Small intestine (tissue), 7 donors: Measurements from ENCODE around the gene DHRS9. TPM values are rescaled to one million over a fixed set of nuclear protein-coding genes. Genes with fewer than 3 reads are reported as not detected.

Experiments used
- DNase-seq, 2 donors: peaks; one replicate each; pipeline versions ENCODE4 v3.0.0 to v3.0.0-alpha.2; 2013
- FAIRE-seq: peaks from 2 replicates; lab custom pipeline; 2012; peaks lifted over from hg19 to GRCh38; lab: Jason Lieb, UNC
- H3K27ac ChIP-seq, 3 donors: one replicate each; pipeline ENCODE4 v1.5.1; 2013; ENCODE audit warnings: low read length in 2 of 3, mild to moderate bottlenecking in 2 of 3, control low read depth in 1 of 3, inconsistent platforms in 1 of 3, low read depth in 1 of 3, moderate library complexity in 1 of 3
- H3K27me3 ChIP-seq, 3 donors: one replicate each; pipeline ENCODE4 v1.6.1; 2013; ENCODE audit warnings: low read length in 3 of 3, inconsistent platforms in 1 of 3; ENCODE audit not compliant: control insufficient read depth in 3 of 3, insufficient read depth in 3 of 3
- H3K36me3 ChIP-seq, 3 donors: one replicate each; pipeline ENCODE4 v1.6.1; 2013; ENCODE audit warnings: low read length in 3 of 3, inconsistent platforms in 1 of 3, low read depth in 1 of 3, mild to moderate bottlenecking in 1 of 3, moderate library complexity in 1 of 3; ENCODE audit not compliant: control insufficient read depth in 3 of 3, insufficient read depth in 2 of 3
- H3K4me1 ChIP-seq, 3 donors: one replicate each; pipeline ENCODE4 v1.6.1; 2013; ENCODE audit warnings: low read length in 2 of 3, inconsistent platforms in 1 of 3, low read depth in 1 of 3, mild to moderate bottlenecking in 1 of 3, moderate library complexity in 1 of 3; ENCODE audit not compliant: control insufficient read depth in 3 of 3, insufficient read depth in 2 of 3
- H3K4me3 ChIP-seq, 3 donors: one replicate each; pipeline ENCODE4 v1.5.1; 2013; ENCODE audit warnings: low read length in 3 of 3, control low read depth in 1 of 3, inconsistent platforms in 1 of 3, low read depth in 1 of 3, mild to moderate bottlenecking in 1 of 3, moderate library complexity in 1 of 3
- H3K9me3 ChIP-seq, 2 donors: one replicate each; pipeline ENCODE4 v1.6.1; 2013; ENCODE audit warnings: low read depth in 1 of 2, low read length in 1 of 2; ENCODE audit not compliant: control insufficient read depth in 2 of 2, insufficient read depth in 1 of 2
- WGBS, 3 donors: extraction: QIAGEN DNeasy Blood & Tissue Kit; methylation state at CpG; one replicate each; pipeline ENCODE4 v1.1.7; 2013; 5-methylcytosine and 5-hydroxymethylcytosine counted together
- polyA plus RNA-seq, 4 donors: library from polyadenylated mRNA; stranded (reverse) in 3 of 4; unstranded in 1 of 4; fragments of 200-250 nt in 3 of 4; fragments of 120-200 nt in 1 of 4; gene quantifications; one replicate each; pipeline versions ENCODE4 v1.2.1 to v1.2.3, GENCODE V29; 2013
- donor health status: healthy with polysubstance abuse.
- donor health status: control.
- donor health status: control.
- donor health status: Bipolar disorder and iron deficiency.
- donor health status: healthy.

DHRS9 gene
- polyA plus RNA-seq, 4 donors: 0.58 to 1.8 (median 0.92) TPM

DNA sequence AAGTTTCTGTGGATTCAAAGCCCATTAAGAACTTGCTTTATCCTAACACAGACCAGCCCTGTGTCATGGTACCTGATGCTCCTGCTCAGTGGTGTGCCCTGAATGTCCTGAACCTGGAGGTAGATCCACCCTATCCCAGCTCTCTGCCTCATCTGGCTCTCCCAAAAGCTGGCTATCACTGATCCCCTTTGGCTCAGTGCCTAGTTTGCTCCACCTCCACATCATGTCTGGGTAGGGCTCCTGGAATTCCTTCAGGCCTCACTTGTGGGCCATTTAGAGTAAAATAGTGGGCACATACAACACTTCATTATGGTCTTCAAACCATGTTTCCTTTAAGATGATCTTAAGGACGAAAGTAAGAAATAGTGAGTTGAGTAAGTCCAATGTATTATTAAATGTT, 33.5 kb upstream of the DHRS9 start:
- no peak overlapping the region for H3K4me3 ChIP-seq
- H3K9me3 ChIP-seq: peaks cover 0 to 7% of the 10 kb centered on the region in 2 donors
- H3K4me1 ChIP-seq: peaks cover 0 to 5% (median 0%) of the 10 kb centered on the region in 3 donors
- H3K27me3 ChIP-seq: no peaks in the 10 kb centered on the region
- 88 to 97% (median 95%) methylated on average over 1 of the region's 1 CpG for WGBS, 3 donors
- FAIRE-seq: no peak
- DNase-seq: no peak
- H3K36me3 ChIP-seq: no peaks in the 10 kb centered on the region
- no peak overlapping the region for H3K27ac ChIP-seq

DNA sequence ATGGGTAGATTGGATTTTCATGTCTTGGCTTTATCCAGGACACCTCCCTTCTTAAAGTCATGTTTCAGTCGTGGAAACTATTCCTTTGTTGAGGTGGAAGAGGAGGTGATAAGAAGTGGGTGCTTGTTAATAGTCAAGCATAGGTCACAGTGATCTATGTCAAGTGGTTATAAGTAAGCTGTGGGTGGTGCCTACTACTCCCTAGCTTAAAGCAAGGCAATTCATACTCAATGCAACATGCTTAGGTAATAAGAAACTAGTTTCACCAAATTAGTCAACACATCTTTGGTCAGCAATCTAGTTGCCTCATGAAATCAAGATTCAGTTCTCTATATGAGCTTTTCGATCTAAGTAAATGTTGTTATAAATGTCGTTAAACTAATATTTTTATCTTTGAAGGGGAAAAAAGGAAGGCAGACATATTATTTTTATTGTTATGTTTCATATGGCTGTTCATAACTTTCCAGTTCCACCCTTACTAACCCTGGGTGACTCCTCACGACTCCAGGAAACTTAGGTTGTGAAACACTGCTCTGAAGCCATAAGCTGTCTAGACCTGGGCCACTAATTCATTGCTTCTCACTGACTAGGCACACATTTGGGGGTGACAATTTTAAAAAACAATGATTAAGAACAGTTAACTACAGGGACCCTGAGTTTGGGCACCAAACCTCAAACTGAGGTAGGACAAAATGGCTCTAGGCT, 32.5 kb upstream of the DHRS9 start:
- Histone ChIP-seq H3K9me3 (peaks cover 0 to 7% of the 10 kb centered on the region in 2 donors), H3K4me3 (no peak overlapping the region), H3K4me1 (peaks cover 0 to 5% (median 0%) of the 10 kb centered on the region in 3 donors), H3K27me3 (no peaks in the 10 kb centered on the region), H3K36me3 (no peaks in the 10 kb centered on the region), H3K27ac (no peak overlapping the region)
- no peak for DNase-seq
- FAIRE-seq: no peak
- WGBS, 3 donors: 67 to 73% (median 68%) methylated on average over 4 of the region's 4 CpGs

DNA sequence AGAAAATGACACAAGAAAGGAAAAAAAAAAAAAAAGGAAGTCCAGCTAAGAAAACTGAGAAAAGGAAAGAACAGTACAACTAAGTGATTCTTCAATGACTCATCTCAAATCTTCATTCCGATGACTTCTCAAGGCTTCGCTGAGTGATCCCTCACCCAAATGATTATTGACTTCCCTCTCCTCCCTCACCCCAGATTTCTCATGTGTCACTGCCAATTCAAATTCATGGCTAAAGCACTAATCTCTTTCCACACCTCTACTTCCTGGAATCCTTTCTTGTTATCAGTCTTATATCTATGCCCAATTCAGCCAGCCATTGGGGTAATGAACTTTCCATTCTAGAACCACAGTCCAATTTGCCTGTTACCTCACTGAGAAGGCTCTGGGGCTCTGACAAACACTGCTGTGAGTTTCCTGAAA, 31.0 kb upstream of the DHRS9 start:
- Histone ChIP-seq H3K27ac (no peak overlapping the region), H3K4me1 (peaks cover 0 to 5% (median 0%) of the 10 kb centered on the region in 3 donors), H3K36me3 (no peaks in the 10 kb centered on the region), H3K9me3 (peaks cover 0 to 4% of the 10 kb centered on the region in 2 donors), H3K4me3 (no peak overlapping the region), H3K27me3 (no peaks in the 10 kb centered on the region)
- WGBS, 3 donors: 55 to 77% (median 60%) methylated on average over 2 of the region's 2 CpGs
- DNase-seq (no peak), FAIRE-seq (no peak)

GRCh38 chr2:169039702-169040101, 29.7 kb upstream of the DHRS9 start:
- Histone ChIP-seq H3K27me3 (no peaks in the 10 kb centered on the region), H3K36me3 (no peaks in the 10 kb centered on the region), H3K4me3 (no peak overlapping the region), H3K27ac (no peak overlapping the region), H3K4me1 (peaks cover 0 to 3% (median 0%) of the 10 kb centered on the region in 3 donors), H3K9me3 (peaks cover 0 to 8% of the 10 kb centered on the region in 2 donors)
- WGBS, 3 donors: 78 to 90% (median 80%) methylated on average over 4 of the region's 4 CpGs
- FAIRE-seq: no peak
- no peak for DNase-seq

- FAIRE-seq (no peak), DNase-seq (no peak)
- Histone ChIP-seq H3K4me1 (no peaks in the 10 kb centered on the region), H3K4me3 (no peak overlapping the region), H3K9me3 (peaks cover 0 to 11% of the 10 kb centered on the region in 2 donors), H3K27me3 (no peaks in the 10 kb centered on the region), H3K36me3 (no peaks in the 10 kb centered on the region), H3K27ac (no peak overlapping the region)
- 29 to 59% (median 45%) methylated on average over 1 of the region's 1 CpG for WGBS, 3 donors
These were observed 27.8 kb upstream of the DHRS9 start for GRCh38 chr2:169041594-169041993.

DNA sequence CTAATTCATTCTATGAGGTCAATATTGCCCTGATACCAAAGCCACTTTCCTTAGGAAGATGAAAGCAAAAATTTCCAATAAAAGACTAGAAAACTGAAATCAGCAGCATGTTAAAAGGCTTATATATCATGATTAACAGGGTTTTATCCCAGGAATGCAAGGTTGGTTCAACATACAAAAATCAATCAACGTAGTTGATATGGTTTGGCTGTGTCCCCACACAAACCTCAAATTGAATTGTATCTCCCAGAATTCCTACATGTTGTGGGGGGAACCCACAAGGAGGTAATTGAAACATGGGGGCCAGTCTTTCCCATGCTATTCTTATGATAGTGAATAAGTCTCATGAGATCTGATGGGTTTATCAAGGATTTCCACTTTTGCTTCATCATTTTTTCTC, 26.5 kb upstream of the DHRS9 start:
- H3K9me3 ChIP-seq: peaks cover 0 to 17% of the 10 kb centered on the region in 2 donors
- no peaks in the 10 kb centered on the region for H3K36me3 ChIP-seq
- H3K27ac ChIP-seq: no peak overlapping the region
- H3K4me1 ChIP-seq: no peaks in the 10 kb centered on the region
- no peaks in the 10 kb centered on the region for H3K27me3 ChIP-seq
- FAIRE-seq (no peak), DNase-seq (no peak)
- WGBS, 3 donors: 78 to 94% (median 91%) methylated on average over 1 of the region's 1 CpG
- H3K4me3 ChIP-seq: no peak overlapping the region

- no peak for FAIRE-seq
These were observed 22.8 kb upstream of the DHRS9 start for GRCh38 chr2:169046440-169047151.

DNA sequence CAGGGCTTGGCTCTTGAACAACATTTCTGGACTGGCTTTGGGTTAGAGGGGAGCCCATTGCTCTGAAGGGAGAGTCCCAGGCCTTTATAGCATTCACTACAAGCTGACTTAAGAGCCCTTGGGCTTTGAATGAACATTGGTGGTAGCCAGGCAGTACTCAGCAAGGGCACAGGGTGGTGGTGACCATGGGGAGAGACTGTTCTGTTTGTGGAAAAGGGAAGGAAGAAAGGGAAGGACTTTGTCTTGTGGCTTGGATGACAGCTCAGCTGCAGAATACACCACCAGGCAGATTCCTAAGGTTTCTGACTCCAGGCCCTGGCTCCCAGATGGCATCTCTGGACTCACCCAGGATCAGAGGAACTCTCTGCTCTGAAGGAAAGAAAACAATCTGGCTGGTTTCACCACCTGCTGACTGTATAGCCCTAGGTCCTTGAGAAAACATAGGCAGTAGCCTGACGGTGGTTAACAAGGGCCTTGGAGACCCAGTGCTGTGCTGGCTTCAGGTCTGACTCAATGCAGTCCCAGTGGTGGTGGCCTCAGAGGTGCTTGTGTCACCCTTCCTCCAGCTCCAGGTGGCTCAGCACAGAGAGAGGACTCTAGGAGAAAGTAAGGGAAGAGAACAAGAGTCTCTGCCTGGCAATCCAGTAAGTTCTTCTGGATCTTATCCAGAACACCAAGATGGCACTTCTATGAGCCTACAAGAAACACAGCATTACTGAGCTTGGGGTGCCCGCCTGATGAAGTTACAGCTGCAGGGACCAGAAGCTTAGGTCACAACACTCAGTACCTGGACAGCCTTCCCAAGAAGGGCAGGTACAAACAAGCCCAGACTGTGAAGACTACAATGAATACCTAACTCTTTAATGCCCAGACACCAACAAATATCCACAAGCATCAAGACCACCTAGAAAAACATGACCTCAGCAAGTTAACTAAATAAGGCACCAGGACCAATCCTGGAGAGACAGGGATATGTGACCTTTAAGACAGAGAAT, 21.8 kb upstream of the DHRS9 start:
- H3K27ac ChIP-seq: no peak overlapping the region
- H3K27me3 ChIP-seq: no peaks in the 10 kb centered on the region
- H3K4me3 ChIP-seq: no peak overlapping the region
- DNase-seq: no peak
- H3K4me1 ChIP-seq: no peaks in the 10 kb centered on the region
- 90 to 97% (median 94%) methylated on average over 2 of the region's 2 CpGs for WGBS, 3 donors
- peaks cover 0 to 17% of the 10 kb centered on the region in 2 donors for H3K9me3 ChIP-seq
- no peaks in the 10 kb centered on the region for H3K36me3 ChIP-seq
- no peak for FAIRE-seq

More at GRCh38 chr2:169046440-169047151, 22.8 kb upstream of the DHRS9 start:
- Histone ChIP-seq H3K36me3 (no peaks in the 10 kb centered on the region), H3K27me3 (no peaks in the 10 kb centered on the region), H3K4me3 (no peak overlapping the region), H3K9me3 (peaks cover 0 to 17% of the 10 kb centered on the region in 2 donors), H3K4me1 (no peaks in the 10 kb centered on the region), H3K27ac (peak overlapping the region in 1 of 3 donors; percentile 26)
- DNase-seq: peak in 1 of 2 donors; percentile 87
- 46 to 69% (median 55%) methylated on average over 4 of the region's 4 CpGs for WGBS, 3 donors
